Transverse colon (tissue), 4 donors: ENCODE results near the gene LSM7.

Source experiments
- POLR2A ChIP-seq: fragments of 450-650 bp; IDR thresholded peaks from one replicate; pipeline ENCODE4 v1.6.1; 2016; ENCODE audit warnings: antibody characterized with exemption, mild to moderate bottlenecking, moderate library complexity
- POLR2AphosphoS5 ChIP-seq, 3 donors: sonication (generic); formaldehyde crosslinking; IDR thresholded peaks; one replicate each; pipeline ENCODE4 v1.6.1; 2016; ENCODE audit warnings: antibody characterized with exemption in 3 of 3
- TF ChIP-seq, protein P1 (sequence below), 5 experiments: fragments of 200-600 bp in 3 of 5; fragments of 450-650 bp in 2 of 5; sonication (generic) in 3 of 5; IDR thresholded peaks; 1 replicate in 2 of 5; 2 replicates in 3 of 5; pipeline ENCODE4 v1.5.1; 2016 to 2017; ENCODE audit warnings: antibody characterized with exemption in 5 of 5, inconsistent platforms in 3 of 5, mild to moderate bottlenecking in 2 of 5, moderate library complexity in 1 of 5

DNA sequence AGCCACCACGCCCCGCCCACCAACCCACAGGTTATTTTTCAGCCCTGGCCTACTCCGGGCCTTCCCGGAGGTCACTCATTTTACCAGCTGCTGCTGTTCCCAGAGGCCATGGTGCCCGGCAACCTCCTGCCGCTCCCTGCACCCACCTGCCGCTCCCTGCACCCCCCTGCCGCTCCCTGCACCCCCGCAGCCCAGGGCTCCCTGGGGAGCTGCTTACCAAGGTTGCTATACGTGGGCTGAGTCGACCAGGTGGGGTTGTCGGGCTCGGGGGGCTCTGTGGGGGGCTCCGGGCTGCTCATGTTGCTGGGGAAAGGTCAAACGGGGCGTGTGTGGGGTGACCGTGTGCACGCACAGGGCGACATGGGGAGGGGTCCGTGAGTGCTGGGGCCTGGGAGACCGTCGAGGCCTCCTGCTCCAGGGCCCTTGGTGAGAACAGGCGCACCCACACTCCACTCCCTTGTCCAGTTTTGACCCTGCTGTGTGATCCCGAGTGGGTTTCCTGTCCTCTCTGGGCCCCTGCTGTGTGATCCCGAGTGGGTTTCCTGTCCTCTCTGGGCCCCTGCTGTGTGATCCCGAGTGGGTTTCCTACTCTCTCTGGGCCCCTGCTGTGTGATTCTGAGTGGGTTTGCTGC is 47.6 kb downstream of the LSM7 start:
- TF ChIP-seq, protein P1, sequence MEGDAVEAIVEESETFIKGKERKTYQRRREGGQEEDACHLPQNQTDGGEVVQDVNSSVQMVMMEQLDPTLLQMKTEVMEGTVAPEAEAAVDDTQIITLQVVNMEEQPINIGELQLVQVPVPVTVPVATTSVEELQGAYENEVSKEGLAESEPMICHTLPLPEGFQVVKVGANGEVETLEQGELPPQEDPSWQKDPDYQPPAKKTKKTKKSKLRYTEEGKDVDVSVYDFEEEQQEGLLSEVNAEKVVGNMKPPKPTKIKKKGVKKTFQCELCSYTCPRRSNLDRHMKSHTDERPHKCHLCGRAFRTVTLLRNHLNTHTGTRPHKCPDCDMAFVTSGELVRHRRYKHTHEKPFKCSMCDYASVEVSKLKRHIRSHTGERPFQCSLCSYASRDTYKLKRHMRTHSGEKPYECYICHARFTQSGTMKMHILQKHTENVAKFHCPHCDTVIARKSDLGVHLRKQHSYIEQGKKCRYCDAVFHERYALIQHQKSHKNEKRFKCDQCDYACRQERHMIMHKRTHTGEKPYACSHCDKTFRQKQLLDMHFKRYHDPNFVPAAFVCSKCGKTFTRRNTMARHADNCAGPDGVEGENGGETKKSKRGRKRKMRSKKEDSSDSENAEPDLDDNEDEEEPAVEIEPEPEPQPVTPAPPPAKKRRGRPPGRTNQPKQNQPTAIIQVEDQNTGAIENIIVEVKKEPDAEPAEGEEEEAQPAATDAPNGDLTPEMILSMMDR (IDR thresholded peaks at IDR 0.05) = no peak
- no peak for TF ChIP-seq POLR2A
- TF ChIP-seq POLR2AphosphoS5 (IDR thresholded peaks at IDR 0.05) = no peak
